ENCODE data around the gene OR5A1.

Gene OR5A1

GRCh38 chr11:59475176-59475575 lies 38.9 kb downstream of the OR5A1 start:
- no peak for DNase-seq (ENCODE audit: low read depth in 2 of 3, low spot score in 1 of 3)

GRCh38 chr11:59479906-59480305 lies 43.6 kb downstream of the OR5A1 start:
- DNase-seq (ENCODE audit: low read depth in 2 of 3, low spot score in 1 of 3) = no peak

- DNase-seq (ENCODE audit: low read depth in 2 of 3, low spot score in 1 of 3) = no peak
These were observed 44.1 kb downstream of the OR5A1 start for GRCh38 chr11:59480359-59480758.

All from stimulated activated CD4-positive, alpha-beta T cell treated with anti-CD3 and anti-CD28 coated beads, Interleukin-12 subunit alpha, Interleukin-12 subunit beta, amount 100 ng/mL, for 48 hours (primary cell).